Left ventricle myocardium inferior (tissue), 1 donor: ENCODE data around the gene LSAMP. TPM values are rescaled to one million over a fixed set of nuclear protein-coding genes. Genes with fewer than 3 reads are reported as not detected.

Experiments
- DNase-seq: peaks from one replicate; pipeline ENCODE4 v3.0.0-alpha.2; 2020
- H3K27ac ChIP-seq: fragments of 200-600 bp; replicated peaks from 2 replicates; pipeline ENCODE4 v1.8.0; 2021
- H3K27me3 ChIP-seq: fragments of 200-600 bp; 2 replicates; pipeline ENCODE4 v1.8.0; 2021; ENCODE audit warnings: low read depth
- H3K36me3 ChIP-seq: fragments of 200-600 bp; 2 replicates; pipeline ENCODE4 v1.8.0; 2021
- H3K4me1 ChIP-seq: fragments of 200-600 bp; 2 replicates; pipeline ENCODE4 v1.8.0; 2021
- H3K4me3 ChIP-seq: fragments of 200-600 bp; 2 replicates; pipeline ENCODE4 v1.8.0; 2021; ENCODE audit warnings: mild to moderate bottlenecking, moderate library complexity
- H3K9me3 ChIP-seq: fragments of 200-600 bp; replicated peaks from 2 replicates; pipeline ENCODE4 v1.8.0; 2021
- intact Hi-C: fragments of 100-400 bp; cut with micrococcal nuclease; formaldehyde crosslinking; loops from one replicate; pipeline ENCODE4 v1.11.0; 2022
- total RNA-seq: library from RNA; stranded (reverse); fragmentation: NEBNext Ultra II Directional; extraction: Animal tissue kit (Norgen Biotek cat#: 25700); gene quantifications from one replicate; pipeline ENCODE4 v1.2.1, GENCODE V29; 2021
- TF ChIP-seq, protein P1 (sequence below): fragments of 200-600 bp; IDR thresholded peaks from 2 replicates; pipeline ENCODE4 v1.8.0; 2021; ENCODE audit warnings: antibody characterized with exemption, mild to moderate bottlenecking, borderline replicate concordance
- donor health status: DM: no; HTN: yes; CAD: no; lungs with severe emphysema.

Gene LSAMP
- total RNA-seq, 1 donor from 2014 or later = 1.2 TPM

DNA sequence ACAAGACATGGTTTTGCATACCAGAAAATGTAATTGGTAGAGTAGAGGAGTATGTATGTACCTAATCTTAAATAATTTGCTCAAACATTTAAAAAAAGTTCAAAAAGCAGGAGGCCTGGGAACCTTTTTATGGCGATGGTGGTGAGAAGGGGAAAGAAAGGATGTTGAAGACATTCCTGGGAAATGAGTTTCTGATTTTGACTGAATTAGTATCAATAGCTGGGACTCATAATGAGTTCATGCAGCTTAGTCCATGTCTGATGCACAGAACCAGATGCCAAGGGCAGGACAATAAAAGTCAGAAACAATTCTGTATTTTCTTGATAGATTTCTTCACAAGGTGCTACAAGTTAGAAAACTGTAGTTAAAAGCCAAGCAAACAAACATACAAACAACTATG, 426.6 kb downstream of the LSAMP start:
- H3K4me1 ChIP-seq = no peaks in the 10 kb centered on the region
- no peaks in the 10 kb centered on the region for H3K36me3 ChIP-seq
- no peak overlapping the region for H3K4me3 ChIP-seq
- no peak overlapping the region for H3K27ac ChIP-seq
- intact Hi-C loops = no loop called here
- H3K9me3 ChIP-seq = no peaks in the 10 kb centered on the region
- DNase-seq = no peak
- TF ChIP-seq, protein P1, sequence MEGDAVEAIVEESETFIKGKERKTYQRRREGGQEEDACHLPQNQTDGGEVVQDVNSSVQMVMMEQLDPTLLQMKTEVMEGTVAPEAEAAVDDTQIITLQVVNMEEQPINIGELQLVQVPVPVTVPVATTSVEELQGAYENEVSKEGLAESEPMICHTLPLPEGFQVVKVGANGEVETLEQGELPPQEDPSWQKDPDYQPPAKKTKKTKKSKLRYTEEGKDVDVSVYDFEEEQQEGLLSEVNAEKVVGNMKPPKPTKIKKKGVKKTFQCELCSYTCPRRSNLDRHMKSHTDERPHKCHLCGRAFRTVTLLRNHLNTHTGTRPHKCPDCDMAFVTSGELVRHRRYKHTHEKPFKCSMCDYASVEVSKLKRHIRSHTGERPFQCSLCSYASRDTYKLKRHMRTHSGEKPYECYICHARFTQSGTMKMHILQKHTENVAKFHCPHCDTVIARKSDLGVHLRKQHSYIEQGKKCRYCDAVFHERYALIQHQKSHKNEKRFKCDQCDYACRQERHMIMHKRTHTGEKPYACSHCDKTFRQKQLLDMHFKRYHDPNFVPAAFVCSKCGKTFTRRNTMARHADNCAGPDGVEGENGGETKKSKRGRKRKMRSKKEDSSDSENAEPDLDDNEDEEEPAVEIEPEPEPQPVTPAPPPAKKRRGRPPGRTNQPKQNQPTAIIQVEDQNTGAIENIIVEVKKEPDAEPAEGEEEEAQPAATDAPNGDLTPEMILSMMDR = no peak
- H3K27me3 ChIP-seq = no peaks in the 10 kb centered on the region

DNA sequence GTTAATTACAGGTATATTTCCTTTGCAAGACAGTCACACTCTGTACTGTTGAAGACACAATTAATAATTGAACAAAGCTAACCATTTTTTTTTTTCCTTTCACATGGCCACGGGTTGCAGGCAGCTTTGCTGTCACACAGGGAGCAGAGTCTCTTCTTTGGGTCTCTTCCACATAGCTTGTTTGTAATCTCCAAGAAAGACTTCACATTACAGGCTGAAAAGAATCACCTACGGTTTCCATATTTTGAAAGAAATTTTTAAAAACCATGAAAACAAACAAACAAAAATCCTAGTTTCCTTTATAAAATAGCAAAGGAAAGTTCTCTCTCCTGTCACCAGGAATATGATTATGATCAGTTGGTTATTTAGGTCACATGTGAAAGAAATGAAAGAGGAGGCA, 429.4 kb downstream of the LSAMP start:
- TF ChIP-seq, protein P1 = no peak

GRCh38 chr3:116007000-116007399, 438.3 kb downstream of the LSAMP start:
- Histone ChIP-seq H3K27me3 (no peaks in the 10 kb centered on the region), H3K9me3 (no peaks in the 10 kb centered on the region), H3K36me3 (no peaks in the 10 kb centered on the region), H3K27ac (no peak overlapping the region), H3K4me1 (peaks cover 4% of the 10 kb centered on the region), H3K4me3 (no peak overlapping the region)
- no peak for DNase-seq
- intact Hi-C loops = no loop called here
- TF ChIP-seq, protein P1 = no peak

More for the DNA sequence above, 429.4 kb downstream of the LSAMP start:
- intact Hi-C loops = no loop called here
- Histone ChIP-seq H3K27ac (no peak overlapping the region), H3K4me1 (no peaks in the 10 kb centered on the region), H3K36me3 (no peaks in the 10 kb centered on the region), H3K9me3 (no peaks in the 10 kb centered on the region), H3K4me3 (no peak overlapping the region), H3K27me3 (no peaks in the 10 kb centered on the region)
- no peak for DNase-seq

- intact Hi-C loops = no loop called here
- DNase-seq = peak; percentile 12
- H3K27ac ChIP-seq = no peak overlapping the region
Measured at GRCh38 chr3:116005404-116005803, 439.9 kb downstream of the LSAMP start.

GRCh38 chr3:116002235-116002634, 443.1 kb downstream of the LSAMP start:
- H3K4me1 ChIP-seq = peaks cover 18% of the 10 kb centered on the region
- no peaks in the 10 kb centered on the region for H3K27me3 ChIP-seq
- no peak overlapping the region for H3K27ac ChIP-seq
- no peaks in the 10 kb centered on the region for H3K36me3 ChIP-seq
- no peak for DNase-seq
- intact Hi-C loops = no loop called here
- TF ChIP-seq, protein P1 = no peak
- H3K4me3 ChIP-seq = no peak overlapping the region
- H3K9me3 ChIP-seq = no peaks in the 10 kb centered on the region

More at GRCh38 chr3:116005404-116005803, 439.9 kb downstream of the LSAMP start:
- no peak overlapping the region for H3K4me3 ChIP-seq
- no peaks in the 10 kb centered on the region for H3K9me3 ChIP-seq
- H3K36me3 ChIP-seq = no peaks in the 10 kb centered on the region
- peaks cover 10% of the 10 kb centered on the region for H3K4me1 ChIP-seq
- TF ChIP-seq, protein P1 = no peak
- H3K27me3 ChIP-seq = no peaks in the 10 kb centered on the region
